HG03565 (cell line): ENCODE data around the gene MAP7D1.
"Not testable (repeated sequence)": the region's sequence is repeated elsewhere in the genome, so short reads cannot be mapped to it uniquely, and the experiment has no call there.

Experiments used
- ATAC-seq: cut with Tn5 transposase; IDR thresholded peaks from one replicate; pipeline ENCODE4 v1.9.1; 2021; ENCODE audit warnings: mild to moderate bottlenecking, moderate library complexity; ENCODE audit not compliant: unreplicated experiment

The MAP7D1 gene

DNA sequence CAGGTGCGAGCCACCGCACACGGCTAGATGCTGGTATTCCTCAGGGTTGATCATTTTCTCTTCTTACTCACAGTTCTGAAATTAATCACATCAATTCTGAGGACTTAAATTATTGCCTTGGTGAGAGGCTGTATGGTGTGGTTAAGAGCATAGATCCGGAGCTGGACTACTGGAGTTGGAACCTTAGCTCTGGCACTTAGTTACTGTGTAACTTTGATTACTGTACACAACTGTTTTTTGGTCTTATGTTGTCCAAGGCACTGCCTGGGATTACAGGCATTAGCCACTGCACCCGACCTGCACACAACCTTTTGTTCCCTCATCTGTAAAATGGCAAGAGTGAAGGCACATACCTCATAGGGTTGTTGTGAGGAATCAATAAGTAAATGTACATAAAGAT is 42.7 kb downstream of the MAP7D1 start:
- no peak for ATAC-seq

DNA sequence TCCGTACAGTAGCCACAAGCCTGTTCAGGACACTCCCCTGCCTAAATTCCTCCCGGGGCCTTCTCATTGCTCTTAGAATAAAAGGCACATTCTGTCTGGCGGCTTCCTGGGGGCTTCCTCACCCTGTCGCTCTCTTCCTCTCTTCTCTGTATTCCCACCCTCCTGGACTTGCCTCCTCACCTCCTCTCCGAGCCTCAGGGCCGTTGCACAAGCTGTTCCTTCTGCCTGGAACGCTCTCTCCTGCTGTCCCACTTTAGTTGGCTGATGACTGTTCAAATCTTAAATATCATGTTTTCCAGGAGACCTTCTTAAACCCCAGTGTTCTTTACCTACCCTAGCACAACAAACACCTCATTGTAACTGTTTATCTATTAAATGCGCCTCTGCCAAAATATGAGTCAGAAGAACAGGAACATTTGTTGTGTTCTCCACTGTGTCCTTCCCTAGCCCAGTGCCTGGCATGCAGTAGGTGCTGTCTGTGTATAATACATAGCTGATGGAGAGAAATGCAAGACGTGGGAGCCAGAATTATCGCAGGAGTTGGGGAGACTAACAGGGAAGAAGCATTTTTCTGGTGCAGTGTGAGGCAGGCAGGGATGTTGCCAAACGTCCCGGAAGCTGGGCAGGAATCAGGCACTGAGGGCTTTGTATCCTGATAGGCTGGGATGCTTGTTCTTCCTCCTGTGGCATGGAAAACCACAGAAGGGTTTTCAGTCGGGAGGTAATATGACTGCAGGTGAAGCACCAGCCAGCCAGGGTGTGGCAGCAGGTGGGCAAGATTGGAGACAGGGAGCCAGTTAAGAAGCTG is 44.2 kb downstream of the MAP7D1 start:
- ATAC-seq: no peak

DNA sequence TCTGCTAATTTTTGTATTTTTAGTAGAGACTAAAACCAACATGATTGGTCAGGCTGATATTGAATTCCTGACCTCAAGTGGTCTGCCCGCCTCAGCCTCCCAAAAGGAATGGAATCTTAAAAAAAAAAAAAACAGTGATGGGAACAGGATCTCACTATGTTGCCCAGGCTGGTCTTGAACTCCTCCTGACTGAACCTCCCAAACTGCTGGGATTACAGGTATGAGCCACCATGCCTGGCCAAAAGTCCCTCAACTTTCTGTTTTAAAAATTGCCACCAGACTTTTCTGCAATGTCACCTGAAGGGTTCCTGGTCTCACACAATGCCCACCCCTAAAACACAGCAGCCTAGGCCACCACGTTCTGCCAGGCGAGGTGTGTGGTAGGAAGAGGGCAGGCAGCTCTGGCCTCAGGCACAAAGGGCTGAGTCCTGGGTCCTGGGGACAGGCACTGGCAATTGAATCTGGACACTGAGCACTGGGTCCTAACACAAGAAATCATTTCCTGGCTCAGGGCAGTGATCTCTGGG is 47.1 kb downstream of the MAP7D1 start:
- no peak for ATAC-seq

DNA sequence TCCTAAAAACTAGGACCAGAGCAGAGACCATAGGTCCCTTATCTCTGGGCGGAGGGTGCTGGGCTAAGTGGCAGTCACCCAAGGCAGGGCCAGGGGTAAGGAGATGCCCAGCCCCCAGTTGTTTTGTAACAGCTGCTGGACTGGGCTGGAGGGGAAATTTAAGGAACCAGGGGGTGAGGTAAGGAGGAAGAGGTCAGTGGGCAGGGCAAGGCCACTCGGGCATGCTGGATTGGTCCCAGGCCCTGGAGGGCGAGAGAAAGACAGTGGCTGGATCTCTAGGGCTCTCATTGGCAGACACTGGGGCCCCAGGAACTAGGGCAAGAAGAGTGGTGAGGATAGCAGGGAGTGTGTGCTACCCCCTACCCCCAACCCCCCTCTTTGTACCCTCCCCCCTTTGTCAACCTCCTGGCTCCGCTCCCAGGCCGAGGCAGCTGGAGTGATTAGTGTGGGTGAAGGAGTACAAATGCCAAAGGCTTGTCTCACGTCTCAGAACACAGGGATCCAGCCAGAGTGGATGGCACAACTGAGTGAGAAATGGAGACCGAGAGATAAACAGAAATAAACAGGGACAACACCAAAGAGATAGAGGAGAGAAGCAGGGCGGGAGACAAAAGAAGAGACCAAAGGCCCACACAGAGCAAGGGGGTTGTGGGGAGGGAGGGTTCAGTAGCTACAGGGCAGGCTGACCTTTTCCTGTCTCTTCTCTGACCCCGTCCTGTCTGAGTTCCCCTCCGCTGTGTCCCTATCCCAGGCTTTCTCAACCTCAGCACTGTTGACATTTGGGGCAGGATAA is 47.8 kb downstream of the MAP7D1 start:
- ATAC-seq: no peak

DNA sequence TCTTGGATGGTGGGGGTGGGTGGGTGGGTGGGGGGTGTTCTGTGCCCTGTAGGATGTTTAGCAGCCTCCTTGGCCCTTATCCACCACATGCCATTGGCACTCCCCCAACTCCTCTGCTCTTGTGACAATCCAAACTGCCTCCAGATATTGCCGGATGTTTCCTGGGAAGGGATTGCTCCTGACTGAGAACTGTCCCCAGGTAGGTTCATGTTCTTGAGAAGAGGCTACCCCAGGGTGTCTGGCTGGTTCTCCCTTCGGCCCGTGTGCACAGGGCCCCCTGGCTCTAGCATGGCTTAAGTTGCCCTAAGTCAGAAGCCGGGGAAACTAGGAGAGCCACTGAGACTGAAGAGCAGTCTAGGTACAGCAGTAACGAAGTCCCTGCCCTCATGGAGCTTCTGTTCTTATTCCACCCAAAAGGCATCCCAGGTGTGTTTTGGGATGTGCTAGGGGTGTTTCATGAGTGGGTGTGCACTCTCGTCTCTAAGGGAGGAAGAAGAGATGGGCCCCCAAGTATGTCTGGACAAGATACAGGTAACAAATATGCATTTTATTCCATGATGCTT is 48.5 kb downstream of the MAP7D1 start:
- no peak for ATAC-seq

DNA sequence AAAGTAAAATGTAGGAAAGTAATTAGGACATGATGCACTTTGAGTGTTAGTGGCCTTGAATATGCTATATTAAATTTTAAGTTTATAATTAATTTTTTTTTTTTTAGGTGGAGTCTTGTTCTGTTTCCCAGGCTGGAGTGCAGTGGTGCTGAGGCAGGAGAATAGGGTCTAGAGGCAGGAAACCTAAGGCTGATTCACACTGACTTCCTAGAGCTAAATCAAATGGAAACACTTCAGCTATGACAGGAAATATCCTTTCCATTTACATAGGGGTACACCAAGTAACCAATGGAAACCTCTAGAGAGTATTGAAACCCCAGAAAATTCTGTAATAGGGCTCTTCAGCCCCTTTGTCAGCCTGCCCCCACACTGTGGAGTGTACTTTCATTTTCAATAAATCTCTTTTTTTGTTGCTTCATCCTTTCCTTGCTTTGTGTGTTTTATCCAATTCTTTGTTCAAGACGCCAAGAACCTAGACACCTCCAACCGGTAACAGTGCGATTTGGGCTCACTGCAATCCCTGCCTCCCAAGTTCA is 50.4 kb downstream of the MAP7D1 start:
- ATAC-seq: no peak

DNA sequence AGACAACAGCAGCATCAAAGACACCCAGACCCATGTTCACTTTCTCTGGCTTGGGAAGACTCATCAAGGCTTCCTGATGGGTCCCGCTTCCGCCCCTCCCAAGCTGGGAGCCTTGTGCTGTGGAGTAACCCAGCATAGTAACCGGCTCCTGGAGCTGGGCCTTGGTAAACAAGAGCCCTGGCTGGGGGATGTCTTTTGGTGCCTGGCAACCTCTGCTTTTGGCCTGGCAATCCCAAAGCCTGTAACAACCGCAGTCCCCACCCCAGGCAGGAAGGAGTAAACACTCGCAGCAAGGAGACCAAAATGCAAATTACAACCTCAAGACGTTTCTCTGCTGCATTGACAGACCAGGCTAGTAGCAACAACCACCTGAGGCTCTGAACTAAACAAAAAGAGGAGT is 51.4 kb downstream of the MAP7D1 start:
- no peak for ATAC-seq

DNA sequence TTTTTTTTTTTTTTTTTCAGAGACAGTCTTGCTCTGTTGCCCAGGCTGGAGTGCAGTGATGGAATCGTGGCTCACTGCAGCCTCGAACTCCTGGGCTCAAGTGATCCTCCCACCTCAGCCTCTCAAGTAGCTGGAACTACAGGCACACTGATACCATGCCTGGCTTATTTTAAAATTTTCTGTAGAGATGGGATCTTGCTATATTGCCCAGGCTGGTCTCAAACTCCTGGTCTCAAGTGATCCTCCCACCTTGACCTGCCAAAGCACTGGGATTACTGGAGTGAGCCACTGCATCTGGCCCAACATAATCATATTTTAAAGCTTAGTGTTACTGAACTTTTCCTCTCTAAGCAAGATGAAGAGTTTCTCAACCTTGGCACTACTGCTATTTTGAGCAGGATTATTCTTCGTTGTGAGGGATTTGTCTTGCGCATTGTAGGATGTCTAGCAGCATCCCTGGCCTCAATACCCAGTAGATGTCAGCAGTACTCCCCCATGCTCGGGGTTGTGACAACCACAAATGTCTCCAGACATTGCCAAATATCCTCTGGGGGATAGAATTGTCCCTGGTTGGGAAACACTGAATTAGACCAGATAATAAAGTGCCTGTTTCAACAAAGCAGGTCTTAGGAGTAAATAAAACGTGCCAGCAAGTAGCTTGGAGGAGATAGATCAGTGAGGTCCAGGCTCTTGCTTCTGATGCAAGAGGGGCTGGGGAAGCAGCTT is 53.2 kb downstream of the MAP7D1 start:
- ATAC-seq: no peak

DNA sequence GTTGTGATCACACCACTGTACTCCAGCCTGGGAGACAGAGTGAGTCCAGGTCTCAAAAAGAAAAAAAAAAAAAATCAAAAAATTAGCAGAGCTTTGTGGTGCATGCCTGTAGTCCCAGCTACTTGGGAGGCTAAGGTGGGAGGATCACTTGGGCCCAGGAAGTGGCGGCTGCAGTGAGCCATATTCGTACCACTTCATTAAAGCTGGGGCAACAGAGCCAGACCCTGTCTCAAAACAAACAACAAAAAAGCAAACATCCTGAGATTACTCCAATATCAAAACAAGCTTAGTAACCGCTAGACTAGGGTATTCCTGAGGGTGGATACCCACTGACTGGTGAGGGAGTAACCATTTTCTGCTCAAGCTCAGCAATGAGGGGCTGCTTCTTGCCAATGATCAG is 55.3 kb downstream of the MAP7D1 start:
- ATAC-seq: no peak

DNA sequence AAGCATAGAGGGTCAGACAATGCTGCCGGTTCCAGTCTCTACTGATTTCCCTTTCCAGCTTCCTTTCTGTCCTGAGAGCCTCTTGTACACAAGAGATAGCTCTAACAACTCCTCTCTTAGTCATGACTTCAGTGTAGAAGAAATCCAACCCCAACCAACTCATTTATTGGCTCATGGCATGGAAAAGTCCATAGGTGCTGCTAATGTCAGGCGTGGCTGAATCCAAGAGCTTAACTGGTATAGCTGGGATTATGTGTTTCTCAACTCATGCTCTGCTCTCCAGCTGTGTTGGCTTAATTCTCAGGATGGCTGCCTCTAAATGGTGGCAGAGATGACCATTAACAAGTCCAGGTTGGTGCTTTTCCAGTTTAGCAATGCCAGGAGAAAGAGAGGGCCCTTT is 55.9 kb downstream of the MAP7D1 start:
- ATAC-seq: no peak

DNA sequence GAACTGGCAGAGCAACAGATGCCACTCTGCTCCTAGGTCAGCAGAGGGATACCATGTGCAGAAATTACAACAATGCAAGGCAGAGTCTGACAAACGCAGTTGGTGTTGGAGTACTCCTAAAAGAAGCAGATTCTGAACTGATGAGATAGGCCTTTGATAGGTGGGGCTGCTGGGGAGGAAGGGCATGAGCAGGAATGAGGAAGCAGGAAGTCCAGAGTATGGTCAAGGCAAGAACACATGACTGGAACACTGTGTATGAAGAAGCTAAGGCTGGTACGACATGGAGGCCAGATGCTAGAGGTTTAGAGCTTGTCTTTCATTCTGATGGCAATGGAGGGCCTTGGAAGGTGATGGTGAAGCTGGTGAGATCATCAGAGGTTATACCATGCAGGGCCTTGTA is 56.8 kb downstream of the MAP7D1 start:
- no peak for ATAC-seq

DNA sequence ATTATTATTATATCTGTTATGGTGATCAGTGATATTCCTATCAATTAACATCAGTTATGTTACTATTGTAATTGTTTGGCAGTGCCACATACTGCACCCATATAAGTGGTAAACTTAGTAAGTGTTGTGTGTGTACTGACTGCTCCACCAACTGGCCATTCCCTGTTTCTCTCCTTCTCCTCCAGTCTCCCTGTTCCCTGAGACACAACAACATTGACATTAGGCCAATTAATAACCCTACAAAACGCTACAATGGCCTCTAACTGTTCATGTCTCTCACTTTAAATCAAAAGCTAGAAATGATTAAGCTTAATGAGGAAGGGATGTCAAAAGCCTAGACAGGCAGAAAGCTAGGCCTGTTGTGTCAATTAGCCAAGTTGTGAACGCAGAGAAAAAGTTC is 61.7 kb downstream of the MAP7D1 start:
- ATAC-seq: no peak

DNA sequence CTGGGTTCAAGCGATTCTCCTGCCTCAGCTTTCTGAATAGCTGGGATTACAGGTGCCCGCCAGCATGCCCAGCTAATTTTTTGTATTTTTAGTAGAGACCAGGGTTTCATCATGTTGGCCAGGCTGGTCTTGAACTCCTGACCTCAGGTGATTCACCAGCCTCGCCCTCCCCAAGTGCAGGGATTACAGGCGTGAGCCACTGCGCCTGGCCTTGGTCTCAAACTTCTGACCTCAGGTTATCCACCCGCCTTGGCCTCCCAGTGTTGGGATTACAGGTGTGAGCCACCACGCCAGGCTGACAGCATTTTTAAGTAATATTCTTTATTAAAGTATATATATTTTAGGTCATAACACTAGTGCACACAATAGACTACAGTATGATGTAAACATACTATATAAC is 65.9 kb downstream of the MAP7D1 start:
- ATAC-seq: not testable (repeated sequence)

DNA sequence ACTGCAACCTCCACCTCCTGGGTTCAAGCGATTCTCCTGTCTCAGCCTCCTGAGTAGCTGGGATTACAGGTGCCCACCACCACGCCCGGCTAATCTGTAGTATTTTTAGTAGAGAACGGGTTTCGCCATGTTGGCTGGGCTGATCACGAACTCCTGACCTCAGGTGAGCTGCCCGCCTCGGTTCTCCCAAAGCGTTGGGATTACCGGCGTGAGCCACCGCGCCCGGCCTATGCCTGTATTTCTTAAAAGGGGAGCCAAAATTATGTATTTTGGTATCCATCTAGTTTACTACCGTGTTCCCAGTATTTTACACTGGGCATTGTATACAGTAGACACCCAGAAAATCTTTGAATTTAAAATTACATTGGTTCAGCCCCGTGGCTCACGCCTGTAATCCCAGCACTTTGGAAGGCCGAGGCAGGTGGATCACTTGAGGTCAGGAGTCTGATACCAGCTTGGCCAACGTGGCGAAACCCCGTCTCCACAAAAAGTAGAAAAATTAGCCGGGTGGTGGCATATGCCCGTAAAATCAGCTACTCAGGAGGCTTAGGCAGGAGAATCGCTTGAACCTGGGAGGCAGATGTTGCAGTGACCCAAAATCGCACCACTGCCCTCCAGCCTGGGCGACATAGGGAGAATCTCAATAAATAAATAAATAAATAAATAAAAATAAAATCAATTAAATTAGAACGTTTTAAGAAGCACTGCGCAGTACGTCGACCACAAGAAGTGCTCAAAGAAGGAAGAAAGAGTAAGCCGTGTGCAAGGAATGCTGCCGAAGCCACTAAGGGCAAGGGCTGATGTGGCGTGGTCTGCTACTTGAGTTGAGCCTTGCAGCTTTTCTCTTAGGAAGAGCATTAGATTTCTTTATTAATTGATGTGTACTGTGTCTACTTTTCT is 66.8 kb downstream of the MAP7D1 start:
- ATAC-seq: no peak

DNA sequence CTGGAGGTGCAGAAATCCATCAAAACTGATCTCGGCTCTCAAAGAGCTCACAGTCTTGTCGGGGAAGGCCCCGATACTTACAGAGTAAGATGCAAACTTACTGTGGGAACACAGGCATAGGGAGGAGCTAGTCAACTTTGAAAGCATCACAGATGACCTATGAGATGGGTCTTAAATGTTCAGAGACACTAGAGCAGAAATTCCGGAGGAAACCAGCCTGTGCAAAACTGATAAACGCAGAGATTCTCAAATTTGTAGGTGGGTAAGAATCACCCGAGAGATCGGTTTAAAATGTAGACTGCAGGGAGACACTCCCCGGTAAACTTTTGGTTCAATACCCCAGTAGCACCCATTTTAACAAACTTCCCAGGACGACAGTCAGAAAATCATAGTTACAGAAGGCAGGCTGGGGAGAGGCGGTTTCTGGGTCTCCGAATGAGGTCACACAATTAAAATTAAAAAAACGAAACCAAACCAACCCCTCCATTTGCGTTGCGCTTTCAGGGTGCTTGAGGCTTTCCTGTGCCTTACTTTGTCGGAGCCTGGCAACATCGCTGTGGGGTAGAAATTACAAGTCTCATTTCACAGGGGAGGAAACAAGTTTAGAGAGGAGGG is 67.5 kb downstream of the MAP7D1 start:
- ATAC-seq: peak; percentile 26

DNA sequence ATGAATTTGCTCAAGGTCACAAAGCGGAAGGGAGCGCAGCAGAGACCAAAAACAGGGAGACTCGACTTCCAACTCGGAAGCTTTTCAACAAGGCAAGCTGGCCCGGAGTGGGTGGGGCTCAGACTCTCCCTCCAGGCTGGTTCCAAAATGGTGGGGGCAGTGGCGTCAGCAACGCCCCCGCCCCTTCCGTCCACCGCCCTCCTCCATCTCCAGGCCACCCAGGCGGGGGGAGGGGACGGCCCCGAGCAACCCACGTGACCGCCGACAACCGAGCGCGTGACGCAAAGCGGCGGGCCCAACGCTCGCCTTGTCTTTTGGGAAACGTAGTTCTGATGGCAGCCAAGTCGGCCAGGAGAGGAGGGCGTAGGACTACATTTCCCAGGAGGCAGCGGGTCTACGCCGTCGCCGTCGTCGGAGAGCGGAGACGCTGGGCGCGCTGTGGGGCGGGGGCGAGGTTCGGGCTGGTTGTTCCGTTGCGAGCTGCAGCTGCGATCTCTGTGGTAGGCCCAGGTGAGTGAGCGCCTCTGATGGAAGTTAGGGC is 68.1 kb downstream of the MAP7D1 start, which contains the start of gene THRAP3:
THRAP3 (plus strand) TSS at position 448 of the 541 bp plus-strand sequence. CDS start 58,121 bp downstream, outside the sequence.
- ATAC-seq: peak; percentile 82

DNA sequence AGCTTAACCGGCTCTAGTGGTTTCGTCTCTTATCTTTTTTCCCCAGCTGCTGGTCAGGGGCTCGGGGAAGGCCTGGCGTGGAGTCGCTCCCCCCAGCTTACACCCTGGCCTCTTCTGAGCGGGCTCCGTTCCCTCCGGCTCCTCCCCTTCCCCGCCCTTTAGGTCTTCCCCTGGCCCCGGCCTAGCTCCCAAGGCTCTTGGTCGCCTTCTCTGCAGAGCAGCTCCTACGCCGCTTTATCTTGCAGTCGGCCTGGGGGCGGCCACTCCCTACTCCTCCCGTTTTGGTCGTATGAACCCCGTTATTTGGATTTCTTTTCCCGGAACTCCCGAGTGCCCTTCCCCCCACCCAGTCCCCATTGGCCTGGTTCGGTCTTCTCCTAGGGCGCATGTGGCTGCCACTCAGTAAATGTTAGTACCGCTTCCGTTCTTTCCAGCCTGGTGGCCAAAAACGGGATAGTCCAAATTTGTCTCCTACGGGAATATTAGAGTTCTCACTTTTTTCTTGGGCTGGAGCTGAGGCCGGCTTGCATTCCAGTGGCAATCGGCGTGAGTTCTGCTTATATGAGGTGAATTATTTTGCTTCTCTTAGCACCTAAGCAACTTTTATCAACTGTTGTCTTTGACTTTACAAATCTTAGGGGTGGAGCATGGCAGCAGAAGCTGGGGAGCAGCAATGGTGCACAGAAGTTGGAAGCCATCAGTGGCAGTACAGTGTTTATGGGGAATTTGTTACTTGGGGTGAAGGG is 68.8 kb downstream of the MAP7D1 start:
- ATAC-seq: peak; percentile 26

DNA sequence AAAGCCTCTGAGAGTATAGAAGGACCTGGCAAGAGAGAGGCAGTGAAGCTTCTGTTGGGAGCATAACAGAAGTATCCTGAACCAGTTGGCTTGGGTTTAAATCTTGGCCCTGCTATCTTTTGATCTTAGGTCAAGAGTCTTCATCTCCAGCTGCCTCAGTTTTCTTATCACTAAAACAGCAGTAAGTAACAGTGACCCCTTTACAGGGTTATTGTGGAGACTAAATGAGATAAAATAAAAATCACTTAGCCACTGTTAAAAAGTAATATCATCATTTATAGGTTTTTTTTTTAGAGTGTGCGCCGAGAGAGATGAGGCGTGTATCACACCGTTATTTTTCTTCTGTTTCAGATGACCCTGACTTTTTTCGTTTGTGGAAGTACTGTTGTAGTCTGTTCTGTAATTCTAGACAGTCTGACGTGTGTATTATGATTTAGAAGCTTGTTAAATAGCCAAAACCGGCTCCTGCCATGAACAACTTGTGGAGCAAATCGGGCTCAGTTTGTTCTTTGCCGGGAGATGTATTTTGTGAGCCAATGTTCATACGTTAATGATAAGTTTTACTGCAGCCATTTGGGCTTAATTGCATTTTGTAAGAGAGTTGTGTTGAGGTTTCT is 69.4 kb downstream of the MAP7D1 start:
- no peak for ATAC-seq
